HepG2 (cell line): Measurements from ENCODE around the gene SHISAL1. TPM values are rescaled to one million over a fixed set of nuclear protein-coding genes. Genes with fewer than 3 reads are reported as not detected.

Source experiments
- ATAC-seq: fragments of 200-7000 bp; cut with Tn5 transposase; 3 replicates; pipeline ENCODE4 v1.9.1; 2020; ENCODE audit warnings: mild to moderate bottlenecking, moderate library complexity
- BruUV-seq: library from RNA; stranded (reverse); fragments of 400-500 nt; replicated peaks from 2 replicates; lab custom pipeline; 2021; lab: Mats Ljungman, UMichigan
- CTCF ChIA-PET: fragments of 300-600 bp; formaldehyde crosslinking; extraction: SDS; loops from one replicate; lab custom pipeline; 2021; ENCODE audit warnings: low total read pairs, inconsistent platforms, low intra/inter-chr PET ratio; lab: Yijun Ruan, JAX
- POLR2A ChIA-PET: fragments of 350-600 bp; sonication (Branson Sonifier 250); formaldehyde crosslinking; loops from one replicate; lab custom pipeline; 2020; ENCODE audit warnings: antibody characterized with exemption, inconsistent platforms; lab: Yijun Ruan, JAX
- DNase-seq: peaks from one replicate; pipeline ENCODE4 v3.0.0-alpha.2; 2015; ENCODE audit warnings: low spot score
- FAIRE-seq: peaks from 3 replicates; lab custom pipeline; 2011; peaks lifted over from hg19 to GRCh38; lab: Jason Lieb, UNC
- H2AFZ ChIP-seq: one replicate; pipeline ENCODE4 v1.6.1; 2011; ENCODE audit warnings: low read length, inconsistent platforms
- H3K27ac ChIP-seq: fragments of 300-600 bp; 3 replicates; pipeline ENCODE4 v1.8.0; 2011; ENCODE audit warnings: mixed run types, mild to moderate bottlenecking, mixed read lengths, low read length, inconsistent platforms; ENCODE audit not compliant: insufficient read depth; ENCODE audit errors: extremely low read length
- H3K27me3 ChIP-seq, 2 experiments: fragments of 200-600 bp in 1 of 2; 2 replicates in 1 of 2; 3 replicates in 1 of 2; pipeline versions ENCODE4 v1.6.0 to v1.8.0; 2011; ENCODE audit warnings: low read length in 2 of 2, mild to moderate bottlenecking in 2 of 2, moderate library complexity in 2 of 2, inconsistent platforms in 1 of 2; ENCODE audit not compliant: insufficient read depth in 2 of 2, control insufficient read depth in 1 of 2
- H3K36me3 ChIP-seq, 2 experiments: fragments of 200-600 bp in 1 of 2; replicated peaks in 1 of 2; 2 replicates in 1 of 2; 3 replicates in 1 of 2; pipeline versions ENCODE4 v1.5.1 to v1.8.0; 2011; ENCODE audit warnings: low read length in 2 of 2, inconsistent platforms in 1 of 2; ENCODE audit not compliant: insufficient read depth in 2 of 2, control insufficient read depth in 1 of 2
- H3K4me1 ChIP-seq: 2 replicates; pipeline ENCODE4 v1.5.1; 2012; ENCODE audit warnings: low read length, inconsistent platforms; ENCODE audit not compliant: insufficient read depth
- H3K4me2 ChIP-seq: 2 replicates; pipeline ENCODE4 v1.6.0; 2011; ENCODE audit warnings: low read depth, low read length, inconsistent platforms
- H3K4me3 ChIP-seq, 3 experiments: fragments of 200-600 bp in 1 of 3; sonication (generic), shearing (Covaris generic) in 1 of 3; replicated peaks in 1 of 3; 2 replicates each; pipeline ENCODE4 v1.5.1; 2011 to 2016; ENCODE audit warnings: low read length in 3 of 3, inconsistent platforms in 2 of 3, low read depth in 2 of 3, mild to moderate bottlenecking in 2 of 3, control low read depth in 1 of 3, mixed read lengths in 1 of 3; ENCODE audit not compliant: insufficient read depth in 1 of 3
- H3K79me2 ChIP-seq: one replicate; pipeline ENCODE4 v1.6.1; 2011; ENCODE audit warnings: low read length, inconsistent platforms; ENCODE audit not compliant: insufficient read depth
- H3K9ac ChIP-seq: 2 replicates; pipeline ENCODE4 v1.6.0; 2011; ENCODE audit warnings: mild to moderate bottlenecking, low read depth, low read length, inconsistent platforms; ENCODE audit not compliant: insufficient read depth
- H3K9me3 ChIP-seq: 2 replicates; pipeline ENCODE4 v1.5.1; 2012; ENCODE audit warnings: mild to moderate bottlenecking, low read length
- H4K20me1 ChIP-seq: 2 replicates; pipeline ENCODE4 v1.6.0; 2011; ENCODE audit warnings: inconsistent platforms, mild to moderate bottlenecking, low read length, moderate library complexity; ENCODE audit not compliant: insufficient read depth
- FOXK2 ChIP-seq: fragments of 450-650 bp; IDR thresholded peaks from 2 replicates; pipeline ENCODE4 v1.6.1; 2016
- HMG20B ChIP-seq: conservative IDR thresholded peaks from 2 replicates; pipeline ENCODE4 v1.6.1; 2016; ENCODE audit warnings: missing genetic modification reagents, missing compliant biosample characterization
- MAFG ChIP-seq: sonication (generic); formaldehyde crosslinking; IDR thresholded peaks from 2 replicates; pipeline ENCODE4 v1.5.1; 2020; ENCODE audit warnings: mild to moderate bottlenecking, missing genetic modification reagents
- PHF20 ChIP-seq: sonication (generic); formaldehyde crosslinking; IDR thresholded peaks from 2 replicates; pipeline ENCODE4 v1.5.0; 2020; ENCODE audit warnings: mild to moderate bottlenecking, missing genetic modification reagents
- ZNF124 ChIP-seq: sonication (generic); formaldehyde crosslinking; IDR thresholded peaks from 2 replicates; pipeline ENCODE4 v1.4.0; 2020; ENCODE audit warnings: missing genetic modification reagents
- ZNF33A ChIP-seq: sonication (generic); formaldehyde crosslinking; IDR thresholded peaks from 2 replicates; pipeline ENCODE4 v1.5.1; 2020; ENCODE audit warnings: missing genetic modification reagents, mild to moderate bottlenecking, moderate library complexity, borderline replicate concordance
- ZNF383 ChIP-seq: sonication (generic); formaldehyde crosslinking; IDR thresholded peaks from 2 replicates; pipeline ENCODE4 v1.4.0; 2020; ENCODE audit warnings: missing genetic modification reagents, mild to moderate bottlenecking, borderline replicate concordance
- ZNF501 ChIP-seq: sonication (generic); formaldehyde crosslinking; IDR thresholded peaks from 2 replicates; pipeline ENCODE4 v1.5.1; 2020; ENCODE audit warnings: mild to moderate bottlenecking, moderate library complexity, missing genetic modification reagents
- ZNF598 ChIP-seq: sonication (generic); formaldehyde crosslinking; IDR thresholded peaks from 2 replicates; pipeline ENCODE4 v1.5.1; 2020; ENCODE audit warnings: mild to moderate bottlenecking, missing genetic modification reagents, borderline replicate concordance
- ZSCAN25 ChIP-seq: sonication (generic); formaldehyde crosslinking; IDR thresholded peaks from 2 replicates; pipeline ENCODE4 v1.8.0; 2022; ENCODE audit warnings: mild to moderate bottlenecking, missing genetic modification reagents
- WGBS: methylation state at CpG from one replicate; pipeline ENCODE4 v1.1.6; 2017; ENCODE audit warnings: low lambda C conversion rate; 5-methylcytosine and 5-hydroxymethylcytosine counted together
- in situ Hi-C: cut with HindIII; loops from 2 replicates; pipeline ENCODE4 v1.10.0; 2017; ENCODE audit warnings: low pct_unique_long_range_greater_than_20kb; ENCODE audit not compliant: extremely low pct_ligation_motif_present
- intact Hi-C: fragments of 100-400 bp; cut with micrococcal nuclease; formaldehyde crosslinking; loops from one replicate; pipeline ENCODE4 v1.10.0; 2022; ENCODE audit not compliant: unreplicated experiment
- polyA plus RNA-seq, 8 experiments: library from polyadenylated mRNA; depleted of rRNA in 3 of 8; stranded (reverse) in 7 of 8; unstranded in 1 of 8; fragments of >200 nt; fragmentation: Illumina TruSeq in 4 of 8; extraction: Trizol in 4 of 8; gene quantifications; 2 replicates each; pipeline versions ENCODE4 v1.2.1 to v1.2.3, GENCODE V29; 2011 to 2016; ENCODE audit warnings: low read depth in 4 of 8, missing spikeins in 1 of 8, mixed read lengths in 1 of 8; ENCODE audit not compliant: insufficient read depth in 1 of 8
- total RNA-seq, 5 experiments: library from RNA; depleted of rRNA; stranded (reverse); fragments of >200 nt; fragmentation: Illumina TruSeq; extraction: Trizol; gene quantifications; 2 replicates each; pipeline ENCODE4 v1.2.3, GENCODE V29; 2016; ENCODE audit warnings: low read depth in 1 of 5
- TF ChIP-seq, protein P1 (sequence below): sonication (generic); formaldehyde crosslinking; IDR thresholded peaks from 2 replicates; pipeline ENCODE4 v1.8.1; 2023; ENCODE audit warnings: mild to moderate bottlenecking, missing genetic modification reagents
- TF ChIP-seq, protein P2 (sequence below): sonication (generic); formaldehyde crosslinking; IDR thresholded peaks from 2 replicates; pipeline ENCODE4 v1.4.0; 2020; ENCODE audit warnings: mild to moderate bottlenecking, low read depth, missing genetic modification reagents
- TF ChIP-seq, protein P3 (sequence below), 2 experiments: fragments of 450-650 bp in 1 of 2; sonication (generic) in 1 of 2; formaldehyde crosslinking; IDR thresholded peaks; 2 replicates each; pipeline versions ENCODE4 v1.5.0 to v1.8.0; 2020 to 2022; ENCODE audit warnings: mild to moderate bottlenecking in 1 of 2, missing genetic modification reagents in 1 of 2
- TF ChIP-seq, protein P4 (sequence below): sonication (generic); formaldehyde crosslinking; IDR thresholded peaks from 2 replicates; pipeline ENCODE4 v1.8.1; 2023; ENCODE audit warnings: missing genetic modification reagents, inconsistent platforms, borderline replicate concordance

The SHISAL1 gene
- total and polyA plus RNA-seq, 2 of the 13 experiments (the other 11 are each of a cell fraction or from before 2014, with no cell fraction given): not detected

DNA sequence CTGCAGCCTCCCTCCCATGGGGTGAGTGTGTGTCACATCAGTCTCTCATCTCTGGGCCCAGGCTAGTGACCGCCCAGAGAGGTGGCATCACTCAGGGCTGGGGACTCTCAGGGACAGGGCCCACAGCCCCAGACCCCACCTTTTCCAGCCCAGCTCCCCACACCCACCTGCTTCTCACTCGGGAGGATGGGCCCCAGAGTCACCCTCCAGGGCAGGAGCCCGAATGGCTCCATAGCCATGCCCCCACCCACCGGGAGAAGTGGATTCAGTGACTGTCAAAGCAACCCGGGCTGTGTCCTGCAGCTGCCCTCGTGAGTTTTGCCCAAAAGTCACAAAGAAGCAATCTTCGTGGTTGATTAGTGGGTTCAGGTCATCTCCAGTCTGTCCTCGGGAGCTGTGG lies 106.1 kb downstream of the SHISAL1 start:
- POLR2A ChIA-PET: no interaction called here
- H3K9me3 ChIP-seq: no peaks in the 10 kb centered on the region
- no peaks in the 10 kb centered on the region for H3K36me3 ChIP-seq
- no peak overlapping the region for H3K9ac ChIP-seq
- FAIRE-seq: no peak
- H4K20me1 ChIP-seq: no peaks in the 10 kb centered on the region
- CTCF ChIA-PET: no interaction called here
- BruUV-seq: no TSS peak
- no peak for TF ChIP-seq FOXK2
- TF ChIP-seq ZNF501 (CRISPR knock-in tag): no peak
- TF ChIP-seq, protein P1, sequence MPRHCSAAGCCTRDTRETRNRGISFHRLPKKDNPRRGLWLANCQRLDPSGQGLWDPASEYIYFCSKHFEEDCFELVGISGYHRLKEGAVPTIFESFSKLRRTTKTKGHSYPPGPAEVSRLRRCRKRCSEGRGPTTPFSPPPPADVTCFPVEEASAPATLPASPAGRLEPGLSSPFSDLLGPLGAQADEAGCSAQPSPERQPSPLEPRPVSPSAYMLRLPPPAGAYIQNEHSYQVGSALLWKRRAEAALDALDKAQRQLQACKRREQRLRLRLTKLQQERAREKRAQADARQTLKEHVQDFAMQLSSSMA (CRISPR knock-in tag): no peak
- TF ChIP-seq MAFG: no peak
- TF ChIP-seq, protein P2, sequence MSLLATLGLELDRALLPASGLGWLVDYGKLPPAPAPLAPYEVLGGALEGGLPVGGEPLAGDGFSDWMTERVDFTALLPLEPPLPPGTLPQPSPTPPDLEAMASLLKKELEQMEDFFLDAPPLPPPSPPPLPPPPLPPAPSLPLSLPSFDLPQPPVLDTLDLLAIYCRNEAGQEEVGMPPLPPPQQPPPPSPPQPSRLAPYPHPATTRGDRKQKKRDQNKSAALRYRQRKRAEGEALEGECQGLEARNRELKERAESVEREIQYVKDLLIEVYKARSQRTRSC (CRISPR knock-in tag): no peak
- no peak for TF ChIP-seq ZSCAN25 (CRISPR knock-in tag)
- TF ChIP-seq, protein P3, sequence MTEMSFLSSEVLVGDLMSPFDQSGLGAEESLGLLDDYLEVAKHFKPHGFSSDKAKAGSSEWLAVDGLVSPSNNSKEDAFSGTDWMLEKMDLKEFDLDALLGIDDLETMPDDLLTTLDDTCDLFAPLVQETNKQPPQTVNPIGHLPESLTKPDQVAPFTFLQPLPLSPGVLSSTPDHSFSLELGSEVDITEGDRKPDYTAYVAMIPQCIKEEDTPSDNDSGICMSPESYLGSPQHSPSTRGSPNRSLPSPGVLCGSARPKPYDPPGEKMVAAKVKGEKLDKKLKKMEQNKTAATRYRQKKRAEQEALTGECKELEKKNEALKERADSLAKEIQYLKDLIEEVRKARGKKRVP (CRISPR knock-in tag; IDR thresholded peaks at IDR 0.05): no peak
- TF ChIP-seq, protein P4, sequence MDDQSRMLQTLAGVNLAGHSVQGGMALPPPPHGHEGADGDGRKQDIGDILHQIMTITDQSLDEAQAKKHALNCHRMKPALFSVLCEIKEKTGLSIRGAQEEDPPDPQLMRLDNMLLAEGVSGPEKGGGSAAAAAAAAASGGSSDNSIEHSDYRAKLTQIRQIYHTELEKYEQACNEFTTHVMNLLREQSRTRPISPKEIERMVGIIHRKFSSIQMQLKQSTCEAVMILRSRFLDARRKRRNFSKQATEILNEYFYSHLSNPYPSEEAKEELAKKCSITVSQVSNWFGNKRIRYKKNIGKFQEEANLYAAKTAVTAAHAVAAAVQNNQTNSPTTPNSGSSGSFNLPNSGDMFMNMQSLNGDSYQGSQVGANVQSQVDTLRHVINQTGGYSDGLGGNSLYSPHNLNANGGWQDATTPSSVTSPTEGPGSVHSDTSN: no peak
- TF ChIP-seq ZNF598 (CRISPR knock-in tag): no peak
- no peak for TF ChIP-seq HMG20B
- no peak for TF ChIP-seq ZNF124 (CRISPR knock-in tag)
- TF ChIP-seq ZNF33A (CRISPR knock-in tag): no peak
- TF ChIP-seq PHF20 (CRISPR knock-in tag): no peak
- no peak for TF ChIP-seq ZNF383
- no peak overlapping the region for H2AFZ ChIP-seq
- no peaks in the 10 kb centered on the region for H3K4me1 ChIP-seq
- in situ Hi-C loops: no loop called here
- H3K4me3 ChIP-seq: no peak overlapping the region
- 0% methylated on average over 5 of the region's 8 CpGs for WGBS
- no peaks in the 10 kb centered on the region for H3K79me2 ChIP-seq
- H3K4me2 ChIP-seq: no peak overlapping the region
- DNase-seq: no peak
- intact Hi-C loops: no loop called here
- peaks cover 1 to 23% of the 10 kb centered on the region in 2 experiments; a peak in 4 of 5 replicates for H3K27me3 ChIP-seq
- no peak; the same call in 2 of the 3 replicates for ATAC-seq
- no peak overlapping the region for H3K27ac ChIP-seq
